GM19463 (cell line): Measurements from ENCODE around the gene USP2.

Experiments
- ATAC-seq: cut with Tn5 transposase; IDR thresholded peaks from one replicate; pipeline ENCODE4 v1.9.1; 2021; ENCODE audit warnings: mild to moderate bottlenecking, moderate library complexity; ENCODE audit not compliant: unreplicated experiment

Gene USP2

DNA sequence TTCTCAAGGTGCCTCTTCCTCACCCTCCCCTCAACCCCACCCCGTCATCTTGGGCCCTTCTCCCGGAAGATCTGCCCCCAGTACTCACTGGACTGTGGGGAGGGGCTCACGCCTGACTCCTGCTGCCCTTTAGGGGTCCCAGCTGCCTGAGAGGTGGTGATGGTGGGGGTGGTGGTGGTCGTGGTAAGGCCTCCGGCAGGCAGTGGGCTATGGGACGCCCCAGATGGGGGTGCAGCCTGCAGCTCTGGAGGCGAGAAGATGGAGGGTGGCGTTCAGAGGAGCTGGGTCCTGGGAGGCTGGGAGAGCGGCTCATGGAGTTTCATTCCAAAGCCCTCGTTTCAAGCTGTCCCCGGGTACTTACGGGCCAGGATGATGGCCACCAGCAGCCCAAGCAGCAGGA lies 35.8 kb downstream of the USP2 start:
- ATAC-seq, result no peak

DNA sequence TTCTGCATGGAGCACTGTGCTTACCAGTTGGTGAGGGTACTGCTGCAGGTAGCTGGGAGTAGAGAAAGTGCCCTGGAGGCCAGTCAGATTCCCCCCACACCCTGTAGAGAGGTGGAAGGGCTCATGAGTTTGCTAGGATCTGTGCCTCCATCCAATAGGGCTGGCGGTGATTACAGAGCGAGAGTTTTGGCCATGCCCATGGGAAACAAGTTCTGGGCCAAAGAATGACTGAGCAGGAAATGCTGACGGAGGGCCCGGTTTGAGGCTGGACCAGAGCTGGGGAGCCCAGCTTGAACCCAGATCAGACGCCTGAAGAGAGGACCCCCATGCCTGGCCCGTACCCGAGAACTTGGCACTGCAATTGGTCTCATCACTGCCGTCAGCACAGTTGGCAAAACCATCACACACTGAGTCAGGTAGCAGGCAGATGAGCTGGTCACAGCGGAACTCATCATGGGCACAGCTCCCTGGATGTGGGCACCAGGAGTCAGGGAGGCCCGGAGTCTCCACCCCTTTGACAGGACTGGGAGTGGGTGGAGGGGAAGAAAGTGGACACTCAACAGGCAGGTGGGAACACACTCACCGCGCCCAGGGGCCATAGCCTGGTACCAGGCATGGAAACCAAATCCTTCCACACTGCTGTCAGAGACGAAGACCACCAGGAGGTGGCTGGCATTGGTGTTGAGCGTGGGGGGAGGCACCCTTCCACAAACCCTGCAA lies 37.0 kb downstream of the USP2 start:
- ATAC-seq, result no peak

DNA sequence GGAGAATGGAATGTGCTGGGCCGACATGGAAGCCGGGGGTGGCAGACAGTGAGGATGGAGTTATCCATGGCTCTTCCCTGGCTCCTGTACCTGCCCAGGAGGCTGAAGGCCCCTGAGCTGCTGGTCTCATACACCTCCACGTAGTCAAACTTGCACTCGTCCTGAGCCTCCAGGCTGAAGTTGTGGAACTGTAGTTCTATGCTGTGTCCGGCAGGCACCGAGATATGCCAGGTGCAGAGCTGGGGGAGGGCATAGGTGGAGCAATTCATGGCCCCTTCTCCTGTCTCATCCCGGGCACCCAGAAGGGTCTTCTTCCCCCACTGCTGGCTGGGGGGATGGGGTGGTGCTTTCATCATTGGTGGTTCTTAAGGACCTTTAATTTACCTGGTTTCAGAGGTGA lies 37.8 kb downstream of the USP2 start:
- ATAC-seq, result no peak

DNA sequence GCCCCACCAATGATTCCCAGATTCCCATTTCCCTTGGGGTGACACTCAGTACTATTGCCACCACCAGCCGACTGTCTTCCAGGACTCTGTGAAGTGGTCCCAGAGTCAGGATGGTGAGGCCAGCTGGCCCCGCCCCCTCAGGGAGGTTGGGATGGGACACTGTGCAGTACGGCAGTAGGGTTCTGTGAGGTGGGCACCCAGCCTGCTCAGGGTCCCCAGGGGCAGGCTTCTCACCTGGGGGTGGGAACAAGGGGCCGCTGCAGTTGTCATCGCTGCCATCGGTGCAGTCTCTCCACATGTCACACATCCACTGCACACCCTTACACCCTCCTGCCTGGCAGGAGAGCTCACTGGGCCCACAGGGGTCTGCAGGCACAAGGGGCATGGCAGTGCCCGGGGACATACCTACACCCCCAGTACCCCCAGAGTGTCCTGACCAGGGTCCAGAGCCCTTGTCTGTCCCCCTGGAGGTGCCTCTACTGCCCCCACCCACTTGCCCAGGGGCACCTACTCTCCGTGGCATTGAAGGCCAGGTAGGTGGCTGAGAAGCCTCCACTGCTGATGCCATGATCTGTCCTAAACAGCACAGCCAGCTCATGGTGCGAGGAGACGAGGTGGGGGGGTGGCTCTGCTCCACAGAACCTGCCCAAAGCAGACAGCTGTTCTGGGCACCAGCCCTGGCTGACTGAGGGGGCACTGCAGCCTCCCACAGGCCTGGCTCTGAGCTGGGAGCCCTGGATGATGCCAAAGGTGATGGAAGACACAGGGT lies 38.9 kb downstream of the USP2 start:
- ATAC-seq, result no peak

DNA sequence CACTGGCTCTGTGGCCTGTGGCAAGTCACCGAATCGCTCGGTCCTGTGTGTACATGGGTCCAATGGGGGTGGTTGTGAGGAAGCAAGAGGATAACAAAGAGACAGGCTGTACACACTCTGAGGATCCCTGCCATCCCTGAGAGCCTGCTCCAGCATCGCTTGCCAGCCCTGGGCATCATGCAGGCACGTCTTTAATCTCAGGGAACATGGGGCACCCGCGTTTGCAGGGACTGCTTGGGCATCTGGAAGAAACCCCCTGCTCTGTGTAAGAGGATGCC lies 39.5 kb downstream of the USP2 start:
- ATAC-seq, result no peak

DNA sequence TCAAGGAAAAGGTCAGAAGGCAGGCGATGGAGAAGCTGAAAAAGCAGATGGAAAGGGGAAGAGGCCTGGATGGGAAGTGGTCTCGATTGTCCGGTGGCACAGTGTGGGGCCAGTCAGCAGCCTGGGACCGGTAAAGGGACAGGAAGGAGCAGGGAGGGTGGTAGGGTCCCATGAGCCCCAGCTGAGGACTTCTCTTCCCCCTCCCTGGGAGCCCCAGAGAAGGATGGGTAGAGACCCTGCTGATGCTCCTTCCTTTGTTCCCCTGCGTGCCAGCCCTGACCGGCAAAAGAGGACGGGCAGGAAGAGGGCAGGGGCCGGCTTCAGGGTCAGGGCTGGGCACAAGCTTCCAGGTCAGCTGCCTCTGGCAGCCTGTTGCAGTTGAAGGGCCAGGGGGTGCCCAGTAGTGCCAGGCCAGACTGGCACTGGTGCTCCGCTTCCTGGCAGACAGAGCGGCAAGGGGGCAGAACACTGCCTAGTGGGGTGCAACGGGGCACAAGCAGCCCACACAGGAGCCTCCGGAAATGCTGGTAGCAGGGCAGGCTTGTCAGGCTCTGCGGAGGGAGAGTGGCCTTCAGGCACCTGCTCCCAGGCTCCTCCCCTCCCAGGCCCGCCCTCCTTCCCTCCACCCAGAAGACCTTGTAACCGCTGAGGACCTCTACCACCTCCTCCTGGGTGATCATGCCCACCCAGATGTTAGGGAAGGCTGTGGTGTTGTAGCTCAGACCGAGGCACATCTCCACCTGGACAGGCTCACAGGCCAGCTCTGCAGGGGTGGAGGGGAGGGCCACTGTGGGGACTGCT lies 40.1 kb downstream of the USP2 start:
- ATAC-seq, result no peak

DNA sequence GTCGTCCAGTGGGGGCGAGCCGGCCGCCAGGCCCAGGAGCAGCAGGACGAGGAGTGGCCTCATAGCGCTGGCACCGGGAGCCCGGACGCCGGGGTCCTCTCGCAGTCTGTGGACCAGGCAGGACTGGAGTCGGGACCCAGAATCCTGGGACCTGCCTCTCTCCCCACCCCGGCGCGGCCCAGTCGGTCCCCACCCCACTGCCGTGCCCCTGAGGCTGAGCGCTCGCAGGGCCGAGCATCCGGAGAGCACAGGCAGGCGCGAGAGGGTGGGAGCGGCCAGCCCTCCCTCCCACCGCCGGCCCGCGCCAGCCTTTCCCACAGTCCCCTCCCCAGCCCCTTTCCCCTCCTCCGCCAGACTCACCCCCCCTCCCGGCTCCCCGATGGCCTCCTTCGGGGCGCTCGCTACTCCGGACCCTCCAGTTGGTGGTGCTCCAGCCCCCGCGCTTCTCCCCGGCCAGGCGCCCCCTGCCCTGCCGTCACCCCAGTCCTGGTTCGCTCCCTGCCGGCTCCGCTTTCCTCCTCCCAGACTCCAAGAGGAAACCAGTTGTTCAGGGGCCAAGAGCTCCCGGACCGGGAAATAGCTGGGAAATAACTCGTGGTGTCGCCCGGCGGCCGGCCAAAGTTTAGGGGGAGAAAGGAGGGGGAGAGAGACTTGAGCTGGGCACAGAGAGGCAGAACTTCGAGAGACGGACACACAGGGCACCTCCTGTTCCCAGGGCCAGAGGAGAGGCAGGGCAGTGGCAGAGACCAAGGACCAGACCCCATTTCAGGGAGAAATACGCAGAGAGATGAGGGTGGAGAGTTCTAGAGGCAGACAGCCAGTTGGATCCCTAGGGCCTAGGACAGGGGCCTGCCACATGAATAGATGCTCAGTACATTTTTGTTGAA lies 40.9 kb downstream of the USP2 start, which contains the start of gene C1QTNF5:
C1QTNF5 (minus strand) TSS at position 549 of the 887 bp plus-strand sequence; CDS start at position 63, 486 bp downstream.
- no peak for ATAC-seq

DNA sequence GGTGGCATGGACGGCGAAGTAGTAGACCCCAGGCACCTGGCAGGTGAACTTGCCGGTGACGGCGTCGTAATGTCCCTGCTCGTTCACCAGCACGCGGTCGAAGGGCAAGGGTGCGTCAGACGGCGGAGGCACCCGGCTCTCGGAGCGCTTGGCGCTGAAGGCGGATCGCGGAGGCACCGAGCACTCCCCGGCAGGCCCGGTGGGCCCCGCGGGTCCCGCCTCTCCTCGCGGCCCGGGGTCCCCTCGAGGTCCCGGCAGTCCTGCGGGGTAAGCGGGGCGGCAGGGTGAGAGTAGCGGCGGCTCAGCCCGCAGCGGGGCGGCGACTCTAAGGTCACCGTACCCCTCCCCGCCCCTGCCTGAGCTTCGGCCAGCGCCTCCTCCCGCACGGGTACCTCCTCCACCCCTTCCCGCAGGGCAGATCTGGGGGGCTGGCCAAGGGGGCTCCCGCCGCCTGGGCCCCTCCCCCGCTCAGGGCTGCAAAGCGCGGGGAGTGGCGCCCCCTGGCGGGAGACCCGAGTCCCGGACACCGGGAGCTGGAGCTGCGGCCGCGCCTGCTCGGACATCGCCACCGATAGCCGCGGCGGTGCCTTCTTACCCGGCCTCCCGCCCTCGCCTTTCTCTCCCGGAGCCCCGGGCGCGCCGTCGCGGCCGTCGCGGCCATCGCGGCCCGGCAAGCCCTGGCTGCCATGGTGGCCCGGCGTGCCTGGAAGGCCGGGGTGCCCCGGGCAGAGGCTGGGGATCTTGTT lies 41.7 kb downstream of the USP2 start:
- ATAC-seq, result no peak

DNA sequence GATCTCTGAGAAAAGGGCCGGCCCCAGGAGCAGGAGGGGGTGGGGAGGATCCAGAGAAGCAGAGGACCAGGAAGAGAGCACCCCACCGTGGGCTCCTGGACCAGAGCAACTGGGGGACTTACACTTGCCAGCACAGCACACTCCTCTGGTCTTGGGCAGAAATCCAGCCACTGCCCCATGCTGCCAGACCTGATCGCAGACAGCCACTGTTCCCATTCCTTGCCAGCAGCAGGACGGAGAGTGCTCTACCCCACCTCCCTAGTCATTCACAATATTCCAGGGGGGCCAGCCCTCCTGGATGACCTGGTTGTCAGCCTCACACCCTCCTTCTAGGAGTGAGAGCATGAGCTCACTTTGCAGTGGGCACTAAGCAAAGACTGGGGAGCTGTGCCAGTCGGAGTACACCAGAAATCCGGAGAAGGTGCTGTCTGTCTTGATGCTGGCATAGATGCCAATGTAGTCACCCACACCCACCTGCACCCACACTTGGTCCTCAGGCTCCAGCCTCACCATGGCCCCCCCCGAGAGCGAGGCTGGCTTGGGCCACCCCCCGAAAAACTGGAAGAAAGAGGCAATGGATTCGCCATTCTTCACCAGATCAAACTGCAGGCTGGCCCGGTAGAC lies 42.4 kb downstream of the USP2 start:
- no peak for ATAC-seq

DNA sequence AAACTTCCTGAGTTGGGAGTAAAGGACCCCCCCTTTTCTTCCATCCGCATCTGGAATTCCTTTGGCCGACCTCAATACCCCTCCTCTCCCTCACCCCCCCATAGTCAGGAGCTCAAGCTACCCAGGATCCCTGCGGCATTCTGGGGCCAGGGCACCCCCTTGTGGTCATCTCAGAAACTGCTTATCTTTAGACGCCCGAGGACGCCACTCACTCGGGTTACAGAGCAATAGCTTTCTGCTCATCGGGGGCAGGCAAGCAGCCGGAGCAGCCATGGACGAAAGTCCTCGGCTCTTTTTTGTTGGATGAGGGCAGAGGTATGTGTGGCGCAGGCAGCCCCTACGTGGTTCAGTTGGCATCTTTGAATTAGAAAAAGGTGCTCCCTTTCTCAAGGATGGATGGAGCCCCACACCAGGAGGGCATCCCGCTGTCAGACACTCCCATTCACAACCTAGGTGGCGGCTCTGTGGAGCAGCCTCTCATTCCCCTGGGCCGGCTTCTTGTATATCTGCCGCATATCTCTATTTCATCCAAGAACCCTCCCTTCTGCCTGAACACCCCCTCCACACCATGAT lies 43.1 kb downstream of the USP2 start:
- no peak for ATAC-seq

DNA sequence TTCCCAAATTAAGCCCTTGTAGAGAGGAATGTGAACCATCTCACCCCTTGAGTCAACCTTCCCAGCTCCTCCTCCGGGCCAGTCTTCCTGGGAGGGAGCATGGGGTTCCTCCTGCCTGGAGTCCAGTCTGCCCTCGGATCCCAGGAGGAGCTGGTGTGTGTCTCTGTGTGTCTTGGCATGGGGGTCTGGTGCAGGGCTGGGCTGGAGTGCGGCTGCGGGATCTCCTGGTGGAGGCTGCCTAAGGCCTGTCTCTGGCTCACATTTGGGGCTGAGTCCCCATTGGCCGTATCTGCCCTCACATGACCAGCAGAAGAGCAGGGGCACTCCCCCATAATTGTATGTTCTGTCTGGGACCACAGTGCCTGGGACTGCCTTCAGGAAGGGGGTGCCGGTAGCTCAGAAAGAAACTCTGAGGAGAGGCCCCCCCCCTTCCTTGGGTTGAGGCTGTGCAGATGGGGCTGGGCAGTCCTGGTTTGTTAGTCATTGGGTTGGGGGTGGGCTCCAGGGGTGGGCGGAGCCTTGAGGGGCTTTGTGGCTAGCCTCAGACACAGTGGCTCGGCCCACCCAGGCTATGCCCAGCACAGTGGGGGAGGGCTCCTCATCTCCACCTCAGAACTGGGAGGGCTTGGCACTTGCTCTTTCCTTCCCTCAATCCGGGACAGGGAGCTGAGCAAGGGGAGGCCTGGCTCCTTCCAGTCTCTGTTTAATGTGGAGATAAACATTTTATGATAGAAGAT lies 43.7 kb downstream of the USP2 start:
- no peak for ATAC-seq

DNA sequence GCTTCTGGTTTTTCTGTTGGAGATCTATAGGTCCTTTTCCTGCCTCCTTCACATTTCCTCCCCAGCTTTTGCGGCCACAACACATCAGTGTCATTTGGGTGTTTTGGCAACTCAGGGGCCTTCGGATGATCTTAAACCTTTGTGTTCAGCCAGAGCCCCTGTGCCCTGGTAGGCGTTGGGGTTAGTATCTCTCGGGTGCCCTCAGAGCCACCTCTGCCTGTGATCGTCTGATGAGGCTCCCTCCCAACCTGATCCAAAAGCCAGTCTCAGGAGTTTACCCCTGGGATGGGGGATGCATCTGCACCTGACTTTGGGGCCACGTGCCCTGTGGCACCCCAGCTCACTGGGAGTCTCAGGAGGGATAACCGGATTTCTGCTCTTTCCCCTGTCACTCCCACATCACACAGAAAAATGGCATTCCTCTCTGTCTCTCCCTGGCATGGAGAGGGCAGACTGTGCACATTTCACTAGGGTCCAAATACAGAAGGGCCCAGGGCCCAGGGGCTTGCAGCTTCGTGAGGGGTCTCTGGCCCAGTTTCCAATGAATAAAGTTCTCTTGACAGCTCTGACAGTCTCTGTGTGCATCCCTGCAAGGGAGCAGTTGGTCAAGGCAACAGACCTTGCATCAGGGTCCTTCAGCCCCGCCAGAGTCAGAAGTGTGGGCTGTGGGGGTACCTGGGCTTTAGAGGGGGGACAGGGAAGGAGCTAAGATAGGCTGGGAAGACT lies 44.6 kb downstream of the USP2 start:
- no peak for ATAC-seq

DNA sequence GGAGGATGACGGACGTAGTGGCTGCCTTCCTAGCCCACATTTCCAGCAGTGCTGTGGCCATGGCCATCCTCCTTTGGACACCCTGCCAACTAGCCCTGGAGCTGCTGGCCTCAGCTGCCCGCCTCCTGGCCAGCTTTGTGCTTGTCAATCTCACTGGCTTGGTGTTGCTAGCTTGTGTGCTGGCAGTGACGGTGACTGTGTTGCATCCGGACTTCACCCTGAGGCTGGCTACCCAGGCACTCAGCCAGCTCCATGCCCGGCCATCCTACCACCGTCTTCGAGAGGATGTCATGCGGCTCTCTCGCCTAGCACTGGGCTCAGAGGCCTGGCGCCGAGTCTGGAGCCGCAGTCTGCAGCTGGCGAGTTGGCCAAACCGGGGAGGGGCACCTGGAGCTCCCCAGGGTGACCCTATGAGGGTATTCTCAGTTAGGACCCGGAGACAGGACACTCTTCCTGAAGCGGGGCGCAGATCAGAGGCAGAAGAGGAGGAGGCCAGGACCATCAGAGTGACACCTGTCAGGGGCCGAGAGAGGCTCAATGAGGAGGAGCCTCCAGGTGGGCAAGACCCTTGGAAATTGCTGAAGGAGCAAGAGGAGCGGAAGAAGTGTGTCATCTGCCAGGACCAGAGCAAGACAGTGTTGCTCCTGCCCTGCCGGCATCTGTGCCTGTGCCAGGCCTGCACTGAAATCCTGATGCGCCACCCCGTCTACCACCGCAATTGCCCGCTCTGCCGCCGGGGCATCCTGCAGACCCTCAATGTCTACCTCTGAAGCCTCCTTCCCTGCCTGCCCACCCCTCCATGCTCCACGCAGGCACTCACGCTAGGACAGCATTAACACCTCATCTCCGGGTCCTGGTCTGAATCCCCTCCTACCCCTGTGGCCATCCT lies 45.6 kb downstream of the USP2 start:
- ATAC-seq, result no peak

DNA sequence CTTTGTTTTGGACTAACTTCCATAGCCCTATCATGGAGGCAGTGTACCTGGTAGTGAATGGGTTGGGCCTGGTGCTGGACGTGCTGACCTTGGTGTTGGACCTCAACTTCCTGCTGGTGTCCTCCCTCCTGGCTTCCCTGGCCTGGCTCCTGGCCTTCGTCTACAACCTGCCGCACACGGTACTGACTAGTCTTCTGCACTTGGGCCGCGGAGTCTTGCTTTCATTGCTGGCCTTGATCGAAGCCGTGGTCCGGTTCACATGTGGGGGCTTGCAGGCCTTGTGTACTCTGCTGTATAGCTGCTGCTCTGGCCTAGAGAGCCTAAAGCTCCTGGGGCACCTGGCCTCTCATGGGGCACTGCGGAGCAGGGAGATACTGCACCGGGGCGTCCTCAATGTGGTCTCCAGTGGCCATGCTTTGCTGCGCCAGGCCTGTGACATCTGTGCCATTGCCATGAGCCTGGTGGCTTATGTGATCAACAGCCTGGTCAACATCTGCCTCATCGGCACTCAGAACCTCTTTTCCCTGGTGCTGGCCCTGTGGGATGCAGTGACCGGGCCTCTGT lies 46.3 kb downstream of the USP2 start:
- no peak for ATAC-seq

DNA sequence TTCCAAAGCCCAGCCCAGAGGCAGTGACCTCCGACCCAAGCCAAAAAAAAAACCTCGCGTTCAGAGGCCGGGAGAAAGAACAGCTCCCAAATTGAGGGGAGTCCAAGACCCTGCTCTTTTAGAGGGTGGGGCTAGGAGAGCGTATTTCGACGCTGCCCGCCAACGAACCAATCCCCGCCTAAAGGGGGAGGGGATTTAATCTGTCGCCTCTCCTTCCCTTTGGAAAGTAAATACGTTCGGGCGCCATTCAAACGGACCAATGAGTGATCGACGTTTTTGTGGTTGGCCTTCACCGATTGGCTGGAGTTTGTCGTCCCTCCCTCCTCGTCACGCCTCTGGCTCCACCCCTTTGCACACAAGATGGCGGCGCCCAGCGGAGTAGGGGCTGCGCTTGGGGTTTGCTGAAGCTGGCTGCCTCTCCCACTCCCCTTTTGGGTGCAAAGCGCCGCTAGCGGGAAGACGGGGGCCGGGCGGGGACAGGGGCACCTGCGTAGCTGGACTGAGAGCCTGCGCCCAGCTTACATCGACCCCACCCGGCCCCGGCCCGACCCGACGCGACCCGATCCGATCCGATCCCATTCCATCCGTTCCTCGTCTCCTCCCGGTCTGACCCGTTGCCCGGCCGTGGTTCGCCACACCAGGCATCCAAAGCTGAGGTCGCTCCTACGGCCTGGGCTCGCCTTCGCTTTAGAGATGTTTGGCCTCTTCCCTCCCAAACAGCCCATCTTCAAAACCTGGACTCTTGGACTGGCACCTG lies 47.1 kb downstream of the USP2 start, which contains the start of gene RNF26:
RNF26 (plus strand) TSS at position 354 of the 757 bp plus-strand sequence. CDS start 596 bp downstream, outside the sequence.
- ATAC-seq, result peak; percentile 95
